HG03342 (cell line): ENCODE data around the gene ARPC4.
"Not testable (repeated sequence)": the region's sequence is repeated elsewhere in the genome, so short reads cannot be mapped to it uniquely, and the experiment has no call there.

Source experiments
- ATAC-seq: cut with Tn5 transposase; IDR thresholded peaks from one replicate; pipeline ENCODE4 v1.9.1; 2021; ENCODE audit warnings: mild to moderate bottlenecking, moderate library complexity; ENCODE audit not compliant: unreplicated experiment

Gene ARPC4

GRCh38 chr3:9848860-9849259 is 56.0 kb downstream of the ARPC4 start:
- ATAC-seq: not testable (repeated sequence)

DNA sequence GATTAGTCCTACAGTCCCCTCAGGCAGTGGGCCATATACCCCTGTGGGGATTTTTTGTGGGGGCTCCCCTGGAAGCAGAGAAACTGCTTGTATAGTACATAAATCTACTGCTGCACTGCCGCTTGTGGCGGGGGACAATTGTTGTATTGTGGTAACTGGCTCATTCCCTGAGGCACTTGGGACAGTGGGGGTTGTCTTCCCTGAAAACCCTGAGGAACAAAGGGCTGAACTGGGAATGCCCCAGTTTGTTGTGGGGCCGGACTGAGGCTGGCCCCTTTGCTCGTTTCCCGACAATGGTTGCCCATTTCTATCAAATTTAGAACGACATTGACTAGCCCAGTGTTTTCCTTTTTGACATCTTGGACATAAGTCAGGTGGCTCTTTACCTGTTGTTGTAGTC is 58.5 kb downstream of the ARPC4 start:
- not testable (repeated sequence) for ATAC-seq

DNA sequence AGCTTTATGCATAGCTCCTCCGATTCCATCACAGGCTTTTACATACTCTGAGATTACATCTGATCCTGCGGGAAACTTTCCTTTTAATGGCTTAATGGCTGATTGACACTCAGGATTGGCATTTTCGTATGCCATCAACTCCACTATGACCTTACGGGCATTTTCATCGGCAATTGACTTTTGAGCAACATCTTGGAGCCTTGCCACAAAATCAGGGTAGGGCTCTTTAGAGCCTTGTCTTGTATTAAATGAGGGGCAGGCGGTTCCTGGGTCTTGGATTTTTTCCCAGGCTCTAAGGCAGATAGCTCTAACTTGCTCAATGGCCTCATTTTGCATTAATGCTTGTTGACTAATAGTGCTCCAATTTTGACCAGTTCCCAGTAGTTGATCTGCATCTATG is 59.0 kb downstream of the ARPC4 start:
- not testable (repeated sequence) for ATAC-seq

DNA sequence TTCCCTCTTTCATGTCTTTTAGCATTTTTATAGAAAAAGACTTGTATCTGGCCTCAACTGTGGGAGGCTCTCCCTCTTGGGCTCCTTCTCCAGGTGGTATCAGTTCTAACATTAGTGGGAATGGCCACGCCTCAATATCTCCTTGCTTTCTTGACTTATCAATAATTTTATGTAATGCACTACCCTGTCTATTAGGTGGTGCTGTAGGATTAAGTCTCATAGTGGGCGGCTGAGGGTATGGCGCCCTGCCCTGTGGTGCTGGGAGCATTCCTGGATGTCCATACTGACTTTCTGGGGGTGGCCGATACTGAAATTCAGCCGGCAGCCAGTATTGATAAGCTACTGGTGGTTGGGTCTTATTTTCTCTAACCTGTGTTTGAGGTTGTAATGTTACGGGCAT is 59.6 kb downstream of the ARPC4 start:
- no peak for ATAC-seq

GRCh38 chr3:9854291-9854940 is 61.5 kb downstream of the ARPC4 start:
- not testable (repeated sequence) for ATAC-seq

- ATAC-seq: no peak
Measured at GRCh38 chr3:9855594-9855993, 62.7 kb downstream of the ARPC4 start.
